SK-N-SH (cell line): ENCODE results near the gene ABCB4.

Experiments
- CTCF ChIP-seq: fragments of 200-600 bp; sonication (generic); IDR thresholded peaks from 2 replicates; pipeline ENCODE4 v1.6.1; 2017; ENCODE audit warnings: antibody characterized with exemption, mild to moderate bottlenecking, moderate library complexity
- EP300 ChIP-seq, 2 experiments: IDR thresholded peaks; 2 replicates each; pipeline versions ENCODE4 v1.4.0 to v1.6.1; 2012; ENCODE audit warnings: borderline replicate concordance in 1 of 2, low read depth in 1 of 2, low read length in 1 of 2
- GABPA ChIP-seq: IDR thresholded peaks from 2 replicates; pipeline ENCODE4 v1.4.0; 2012; ENCODE audit warnings: low read depth, mild to moderate bottlenecking
- IRF3 ChIP-seq: fragments of 150-350 bp; IDR thresholded peaks from 2 replicates; pipeline ENCODE4 v1.6.1; 2016; ENCODE audit warnings: mild to moderate bottlenecking, low read depth, low read length
- NRF1 ChIP-seq: IDR thresholded peaks from 2 replicates; pipeline ENCODE4 v1.6.1; 2012; ENCODE audit warnings: low read depth, mild to moderate bottlenecking, low read length
- POLR2AphosphoS5 ChIP-seq: IDR thresholded peaks from 2 replicates; pipeline ENCODE4 v1.6.1; 2012; ENCODE audit warnings: low read depth, low read length
- RAD21 ChIP-seq: IDR thresholded peaks from 2 replicates; pipeline ENCODE4 v1.6.1; 2012; ENCODE audit warnings: mild to moderate bottlenecking, low read length
- REST ChIP-seq: IDR thresholded peaks from 2 replicates; pipeline ENCODE4 v1.6.1; 2012; ENCODE audit warnings: mild to moderate bottlenecking, low read depth, low read length, moderate library complexity
- YY1 ChIP-seq: IDR thresholded peaks from 2 replicates; pipeline ENCODE4 v1.4.0; 2012; ENCODE audit warnings: low read depth, mild to moderate bottlenecking

- TF ChIP-seq CTCF (no peak), YY1 (no peak), NRF1 (no peak), REST (no peak), POLR2AphosphoS5 (no peak), RAD21 (no peak), GABPA (no peak), EP300 (IDR thresholded peaks at IDR 0.05; ENCODE audit: borderline replicate concordance in 1 of 2, low read depth in 1 of 2, low read length in 1 of 2) (no peak), IRF3 (no peak)
Measured at GRCh38 chr7:87480386-87480785, 4.9 kb upstream of the ABCB4 start.
